ENCODE measurements around the gene MYOD1.

The MYOD1 gene

GRCh38 chr11:17734418-17734911 lies 15.1 kb downstream of the MYOD1 start, which contains the start of gene KCNC1:
KCNC1 (plus strand) TSS chr11:17734781; CDS start chr11:17736003, 1,222 bp downstream.
- DNase-seq (ENCODE audit: low read depth in 3 of 3, low spot score in 1 of 3), result no peak

GRCh38 chr11:17734986-17735817 lies 15.8 kb downstream of the MYOD1 start:
- DNase-seq (ENCODE audit: low read depth in 3 of 3, low spot score in 1 of 3), result no peak

GRCh38 chr11:17735818-17736578 lies 16.6 kb downstream of the MYOD1 start:
- no peak for DNase-seq (ENCODE audit: low read depth in 3 of 3, low spot score in 1 of 3)

GRCh38 chr11:17736579-17736893 lies 17.2 kb downstream of the MYOD1 start:
- no peak for DNase-seq (ENCODE audit: low read depth in 3 of 3, low spot score in 1 of 3)

- no peak for DNase-seq (ENCODE audit: low read depth in 3 of 3, low spot score in 1 of 3)
Observed at GRCh38 chr11:17736930-17737817, 17.8 kb downstream of the MYOD1 start.

GRCh38 chr11:17738151-17738973 lies 19.0 kb downstream of the MYOD1 start:
- DNase-seq (ENCODE audit: low read depth in 3 of 3, low spot score in 1 of 3), result no peak

- DNase-seq (ENCODE audit: low read depth in 3 of 3, low spot score in 1 of 3), result no peak
Observed at GRCh38 chr11:17739945-17740338, 20.6 kb downstream of the MYOD1 start.

- no peak for DNase-seq (ENCODE audit: low read depth in 3 of 3, low spot score in 1 of 3)
Observed at GRCh38 chr11:17740649-17741235, 21.4 kb downstream of the MYOD1 start.

- DNase-seq (ENCODE audit: low read depth in 3 of 3, low spot score in 1 of 3), result no peak
Observed at GRCh38 chr11:17741487-17741886, 22.1 kb downstream of the MYOD1 start.

- DNase-seq (ENCODE audit: low read depth in 3 of 3, low spot score in 1 of 3), result no peak
Observed at GRCh38 chr11:17742019-17742418, 22.6 kb downstream of the MYOD1 start.

- no peak for DNase-seq (ENCODE audit: low read depth in 3 of 3, low spot score in 1 of 3)
Observed at GRCh38 chr11:17743026-17743807, 23.8 kb downstream of the MYOD1 start.

- no peak for DNase-seq (ENCODE audit: low read depth in 3 of 3, low spot score in 1 of 3)
Observed at GRCh38 chr11:17743808-17744119, 24.4 kb downstream of the MYOD1 start.

- DNase-seq (ENCODE audit: low read depth in 3 of 3, low spot score in 1 of 3), result no peak
Observed at GRCh38 chr11:17744151-17744940, 25.0 kb downstream of the MYOD1 start.

GRCh38 chr11:17745023-17745772 lies 25.8 kb downstream of the MYOD1 start:
- DNase-seq (ENCODE audit: low read depth in 3 of 3, low spot score in 1 of 3), result no peak

- no peak for DNase-seq (ENCODE audit: low read depth in 3 of 3, low spot score in 1 of 3)
Observed at GRCh38 chr11:17746096-17746495, 26.7 kb downstream of the MYOD1 start.

GRCh38 chr11:17747131-17747955 lies 28.0 kb downstream of the MYOD1 start:
- no peak for DNase-seq (ENCODE audit: low read depth in 3 of 3, low spot score in 1 of 3)

- DNase-seq (ENCODE audit: low read depth in 3 of 3, low spot score in 1 of 3), result no peak
Observed at GRCh38 chr11:17748044-17748443, 28.7 kb downstream of the MYOD1 start.

All from stimulated activated CD4-positive, alpha-beta T cell treated with anti-CD3 and anti-CD28 coated beads, TNF-alpha, amount 100 ng/mL, for 1 hour (primary cell).